ENCODE measurements around the gene TMEM119.
"Not testable (repeated sequence)": the region's sequence is repeated elsewhere in the genome, so short reads cannot be mapped to it uniquely, and the experiment has no call there.

TMEM119 gene

GRCh38 chr12:108563136-108563803 lies 34.6 kb downstream of the TMEM119 start:
- DNase-seq, result peak; percentile 71

- peak; percentile 90 for DNase-seq
Observed at GRCh38 chr12:108562348-108563135, 35.3 kb downstream of the TMEM119 start, which contains the start of gene ISCU. ISCU (plus strand) TSS chr12:108562596; CDS start chr12:108562623, 27 bp downstream.

- no peak for DNase-seq
Observed at GRCh38 chr12:108561852-108562347, 36.0 kb downstream of the TMEM119 start.

GRCh38 chr12:108560752-108561719 lies 36.8 kb downstream of the TMEM119 start, which contains the start of gene SART3:
SART3 (minus strand) TSS chr12:108561173; CDS start chr12:108561154, 19 bp downstream.
- peak; percentile 79 for DNase-seq

- peak; percentile 64 for DNase-seq
Observed at GRCh38 chr12:108560321-108560721, 37.6 kb downstream of the TMEM119 start.

GRCh38 chr12:108559748-108560147 lies 38.1 kb downstream of the TMEM119 start:
- no peak for DNase-seq

GRCh38 chr12:108559007-108559655 lies 38.8 kb downstream of the TMEM119 start:
- no peak for DNase-seq

- not testable (repeated sequence) for DNase-seq
Observed at GRCh38 chr12:108555383-108555782, 42.5 kb downstream of the TMEM119 start.

- no peak for DNase-seq
Observed at GRCh38 chr12:108553799-108554198, 44.1 kb downstream of the TMEM119 start.

GRCh38 chr12:108551535-108551934 lies 46.3 kb downstream of the TMEM119 start:
- no peak for DNase-seq

GRCh38 chr12:108548954-108549521 lies 48.8 kb downstream of the TMEM119 start:
- DNase-seq, result no peak

GRCh38 chr12:108547686-108548085 lies 50.2 kb downstream of the TMEM119 start:
- DNase-seq, result no peak

GRCh38 chr12:108543652-108544051 lies 54.2 kb downstream of the TMEM119 start:
- DNase-seq, result no peak

- DNase-seq, result no peak
Observed at GRCh38 chr12:108542320-108542719, 55.6 kb downstream of the TMEM119 start.
